SU-DHL-6 (cell line): ENCODE data around the gene MDFI.

Experiments
- CTCF ChIP-seq: fragments of 200-600 bp; sonication (generic); IDR thresholded peaks from one replicate; pipeline ENCODE4 v1.5.1; 2017; ENCODE audit warnings: antibody characterized with exemption, mild to moderate bottlenecking, low read length, moderate library complexity; ENCODE audit not compliant: insufficient read depth, poor library complexity, severe bottlenecking
- EZH2phosphoT487 ChIP-seq: fragments of 200-600 bp; sonication (generic), shearing (Covaris generic); conservative IDR thresholded peaks from 2 replicates; pipeline ENCODE4 v1.6.1; 2018; ENCODE audit warnings: mild to moderate bottlenecking, antibody characterized with exemption, low read length, moderate library complexity, mixed read lengths

GRCh38 chr6:41678511-41679084, 40.3 kb downstream of the MDFI start:
- no peak for TF ChIP-seq CTCF
- no peak for TF ChIP-seq EZH2phosphoT487
